ENCODE measurements around the gene KIF12.

DNA sequence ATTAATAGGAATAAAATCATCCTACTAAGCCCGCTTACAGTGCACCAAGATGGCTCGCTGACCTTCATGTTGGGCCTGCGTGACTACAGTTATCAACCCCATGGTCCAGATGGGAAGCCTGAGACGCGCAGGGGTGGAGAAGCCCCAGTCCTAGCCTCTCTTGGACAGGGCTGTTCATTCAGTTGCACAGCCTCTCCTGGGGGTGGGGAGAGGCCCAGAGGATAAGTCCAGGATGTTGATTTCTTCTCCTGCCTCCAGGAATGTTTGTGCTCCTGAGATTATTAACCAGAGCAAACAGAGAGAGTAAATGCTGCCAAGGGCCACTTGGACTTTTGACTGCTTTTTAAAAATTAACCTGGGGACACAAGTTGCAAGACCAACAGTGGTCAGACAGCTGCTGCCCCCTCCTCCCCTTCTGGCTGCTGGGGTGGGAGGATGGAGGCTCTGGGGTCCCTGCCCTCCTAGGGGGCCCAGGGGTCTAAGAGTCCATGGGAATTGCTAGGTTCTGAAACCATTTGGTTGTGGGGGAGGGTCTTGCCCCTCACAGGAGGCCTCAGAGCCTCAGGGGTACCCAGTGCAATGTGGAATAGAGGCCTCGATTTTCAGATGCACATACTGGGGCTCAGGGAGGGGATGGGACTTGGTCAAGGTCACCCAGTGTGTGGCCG lies 18.2 kb downstream of the KIF12 start:
- TF ChIP-seq CTCF (IDR thresholded peaks at IDR 0.05) (no peak), EZH2 (IDR thresholded peaks at IDR 0.05; ENCODE audit: borderline replicate concordance, insufficient read depth, low read depth, low read length, poor library complexity, severe bottlenecking) (no peak)
